Measurements from ENCODE around the gene CDK19.
"Not testable (repeated sequence)": the region's sequence is repeated elsewhere in the genome, so short reads cannot be mapped to it uniquely, and the experiment has no call there.

The CDK19 gene

DNA sequence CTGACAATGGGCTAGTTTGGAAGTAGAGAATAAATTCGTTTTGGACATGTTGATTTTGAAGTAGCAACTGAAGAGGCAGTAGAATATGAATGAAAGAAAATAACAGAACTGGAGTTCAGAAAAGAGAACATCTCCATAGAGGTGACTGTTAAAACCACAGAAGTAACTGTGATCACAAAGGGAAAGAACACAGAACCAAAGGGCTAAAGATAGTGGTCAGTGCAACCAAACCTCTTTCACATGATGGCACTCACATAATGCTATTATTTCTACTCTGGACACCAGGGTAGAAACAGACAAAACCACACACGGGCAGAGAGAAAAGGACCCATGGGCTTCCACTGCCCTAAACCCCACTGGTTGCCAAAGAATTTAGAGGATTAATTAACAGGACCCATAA is 58.5 kb downstream of the CDK19 start:
- DNase-seq = no peak

DNA sequence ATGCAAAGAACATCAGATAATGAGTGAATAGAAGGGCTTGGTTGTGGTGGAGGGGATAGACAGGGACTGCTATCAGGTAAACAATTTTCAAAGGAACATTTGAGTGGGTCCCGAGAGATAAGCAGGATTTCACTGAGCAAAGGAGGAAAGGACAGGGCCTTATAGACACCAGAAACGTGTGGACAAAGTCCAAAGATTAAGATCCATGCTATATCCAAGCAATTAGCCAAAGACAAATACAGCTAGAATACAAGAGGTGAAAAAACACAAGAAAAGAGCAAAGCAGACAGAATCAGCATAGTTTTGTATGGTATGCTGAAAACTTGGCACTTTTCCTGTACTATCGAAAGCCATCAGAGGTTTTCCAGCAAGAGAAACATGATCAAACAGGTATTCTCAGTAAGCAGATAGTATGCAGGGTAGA is 59.8 kb downstream of the CDK19 start:
- no peak for DNase-seq

DNA sequence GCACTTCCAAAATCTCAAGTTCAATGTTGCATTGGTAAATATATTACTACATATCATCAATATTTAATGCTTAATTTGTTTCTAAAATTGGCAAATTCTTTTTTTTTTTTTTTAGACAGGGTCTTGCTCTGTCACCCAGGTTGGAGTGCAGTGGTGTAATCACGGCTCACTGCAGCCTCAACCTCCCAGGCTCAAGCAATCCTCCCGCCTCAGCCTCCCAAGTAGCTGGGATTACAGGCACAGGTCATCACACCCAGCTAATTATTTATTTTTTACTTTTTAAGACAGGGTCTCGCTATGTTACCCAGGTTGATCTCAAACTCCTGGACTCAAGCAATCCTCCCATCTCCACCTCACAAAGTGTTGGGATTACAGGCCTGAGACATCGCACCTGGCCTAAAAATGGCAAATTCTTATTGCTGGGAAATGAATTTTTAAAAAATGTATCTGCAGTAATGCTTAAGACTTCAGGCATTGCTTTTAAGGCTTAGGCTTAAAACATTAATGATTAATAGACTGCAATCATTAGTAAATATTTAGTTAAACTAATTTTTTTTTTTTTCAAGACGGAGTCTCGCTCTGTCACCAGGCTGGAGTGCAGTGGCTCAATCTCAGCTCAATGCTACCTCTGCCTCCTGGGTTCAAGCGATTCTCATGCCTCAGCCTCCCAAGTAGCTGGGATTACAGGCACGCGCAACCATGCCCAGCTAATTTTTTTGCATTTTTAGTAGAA is 61.2 kb downstream of the CDK19 start:
- DNase-seq = not testable (repeated sequence)

DNA sequence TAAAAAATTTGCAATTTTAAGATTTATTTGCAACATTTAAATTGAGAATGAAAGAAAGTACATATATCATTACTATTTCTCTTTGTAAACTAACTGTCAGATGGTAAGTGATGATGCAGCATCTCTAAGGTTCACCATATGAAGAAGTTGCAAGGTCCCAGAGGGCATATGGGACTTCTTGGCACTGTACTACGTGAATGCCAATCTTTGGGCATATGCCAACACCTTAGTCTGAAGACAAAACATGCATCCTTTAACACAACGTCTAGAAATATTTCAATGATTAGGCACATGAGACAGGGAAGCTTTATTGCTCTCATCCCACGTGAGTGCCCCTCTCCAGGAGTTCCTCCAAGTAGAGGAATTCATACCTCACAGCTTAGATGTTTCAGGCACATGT is 66.8 kb downstream of the CDK19 start:
- DNase-seq = no peak

DNA sequence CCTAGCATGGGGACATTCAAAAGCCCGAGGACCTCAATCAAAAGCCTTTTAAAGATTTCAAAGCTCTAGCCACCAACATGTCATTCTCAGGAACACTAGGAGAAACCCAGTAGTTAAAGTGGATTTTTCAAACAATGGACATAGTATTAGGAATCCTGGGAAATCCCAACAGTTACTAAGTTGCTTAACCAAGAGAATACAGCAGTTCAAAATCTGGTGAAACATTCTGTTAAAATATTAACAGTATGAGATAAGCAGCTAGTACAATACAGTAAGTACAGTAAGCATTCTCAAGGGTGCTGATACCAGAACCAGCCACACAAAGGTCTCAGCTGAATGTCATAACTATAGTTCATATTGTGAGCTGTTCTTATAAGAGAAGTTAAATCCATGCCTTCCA is 68.6 kb downstream of the CDK19 start:
- DNase-seq = no peak

DNA sequence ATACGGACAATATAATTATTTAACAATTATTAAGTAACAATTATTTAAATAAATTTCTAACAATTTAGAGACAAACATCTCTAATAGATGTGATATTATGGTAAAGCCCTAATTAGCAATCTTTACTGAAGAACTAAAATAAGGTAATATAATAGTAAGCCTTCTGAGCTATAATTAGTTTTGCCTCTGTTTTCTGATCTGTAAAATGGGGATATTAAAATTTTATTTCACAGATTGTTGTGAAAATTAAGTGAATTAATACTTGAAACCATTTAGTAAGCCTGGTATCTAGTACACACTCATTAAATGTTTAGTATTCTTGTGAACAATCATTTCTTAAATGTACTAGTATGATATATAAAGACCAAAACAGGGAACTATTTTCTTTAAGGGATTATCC is 70.3 kb downstream of the CDK19 start:
- no peak for DNase-seq

DNA sequence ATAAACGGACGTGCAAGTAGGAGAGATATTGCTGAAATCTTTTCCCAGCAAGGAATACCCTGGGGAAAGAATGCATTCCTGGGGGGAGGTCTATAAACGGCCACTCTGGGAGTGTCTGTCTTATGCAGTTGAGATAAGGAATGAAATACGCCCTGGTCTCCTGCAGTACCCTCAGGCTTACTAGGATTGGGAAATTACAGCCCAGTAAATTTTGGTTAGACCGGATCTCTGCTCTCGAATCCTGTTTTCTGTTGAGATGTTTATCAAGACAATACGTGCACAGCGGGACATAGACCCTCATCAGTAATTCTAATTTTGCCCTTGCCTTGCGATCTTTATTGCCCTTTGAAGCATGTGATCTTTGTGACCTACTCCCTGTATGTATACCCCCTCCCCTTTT is 72.7 kb downstream of the CDK19 start:
- not testable (repeated sequence) for DNase-seq

DNA sequence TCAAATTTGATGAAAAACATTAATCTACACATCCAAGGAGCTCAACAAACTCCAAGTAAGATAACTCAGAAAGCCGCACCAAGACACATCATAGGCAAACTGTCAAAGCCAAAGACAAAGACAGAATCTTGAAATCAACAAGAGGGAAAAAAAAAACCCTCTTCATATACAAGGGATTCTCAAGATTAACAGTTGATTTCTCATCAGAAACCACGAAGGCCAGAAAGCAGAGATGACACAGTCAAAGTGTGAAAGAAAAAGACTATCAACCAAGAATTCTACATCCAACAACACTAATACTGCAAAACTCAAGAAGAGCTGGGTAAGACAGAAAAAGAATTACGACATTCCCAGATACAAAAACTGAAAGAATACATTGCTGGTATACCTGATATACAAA is 73.8 kb downstream of the CDK19 start:
- DNase-seq = no peak

DNA sequence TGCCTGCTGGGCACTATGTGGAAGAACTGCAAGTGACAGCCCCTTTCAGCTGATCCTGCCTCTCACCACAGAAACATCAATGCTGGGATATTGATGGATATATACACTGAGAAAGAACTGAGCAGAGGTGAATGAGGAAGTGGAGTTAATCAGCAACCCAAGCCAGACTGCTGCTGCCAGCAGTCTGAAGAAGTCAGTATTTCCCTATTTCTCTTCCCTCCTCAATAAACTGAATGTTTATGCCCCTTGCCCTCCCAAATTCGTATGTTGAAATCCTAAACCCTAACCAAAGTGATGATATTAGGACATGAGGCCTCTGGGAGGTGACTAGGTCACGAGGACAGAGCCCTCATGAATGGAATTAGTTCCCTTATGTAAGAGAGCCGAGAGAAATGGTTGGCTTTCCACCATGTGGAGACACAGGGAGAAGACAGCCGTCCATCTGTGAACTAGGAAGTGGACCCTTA is 76.3 kb downstream of the CDK19 start:
- DNase-seq = peak; percentile 87 to 91

DNA sequence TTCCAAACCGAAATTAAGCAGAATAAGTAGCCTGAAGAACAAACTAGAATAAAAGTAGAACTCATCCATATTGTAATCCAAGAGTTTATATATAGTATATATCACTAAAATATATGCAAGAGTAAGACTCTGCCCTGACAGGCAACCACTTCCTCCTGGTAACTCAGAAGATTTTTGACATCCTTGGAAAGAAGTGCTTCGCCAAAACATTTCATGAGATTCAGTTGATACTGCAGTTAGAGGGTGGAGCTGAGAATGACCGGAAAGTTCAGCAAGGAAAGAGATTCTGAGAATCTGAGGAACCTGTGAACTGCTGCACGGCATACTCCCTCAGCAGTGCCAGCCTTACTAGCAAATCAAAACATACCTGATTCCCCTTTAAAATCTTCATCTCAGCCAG is 79.6 kb downstream of the CDK19 start:
- DNase-seq = peak in 1 of 2 donors; percentile 20

DNA sequence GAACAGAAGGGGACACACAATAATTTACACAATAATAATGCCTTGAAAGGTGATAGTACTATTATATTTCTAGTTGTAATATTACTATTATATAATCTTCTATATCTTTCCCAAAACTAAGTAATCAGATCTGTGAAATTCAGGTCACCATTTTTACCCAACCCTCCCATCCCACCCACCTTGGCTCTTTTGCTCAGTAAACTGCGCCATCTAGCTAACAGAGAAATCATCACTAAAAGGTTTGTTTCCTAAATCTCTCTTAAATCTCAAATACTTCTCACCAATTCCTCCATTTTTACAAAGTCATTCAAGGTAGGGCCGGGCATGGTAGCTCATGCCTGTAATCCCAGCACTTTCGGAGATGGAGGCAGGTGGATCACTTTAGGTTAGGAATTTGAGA is 83.4 kb downstream of the CDK19 start:
- DNase-seq = no peak

DNA sequence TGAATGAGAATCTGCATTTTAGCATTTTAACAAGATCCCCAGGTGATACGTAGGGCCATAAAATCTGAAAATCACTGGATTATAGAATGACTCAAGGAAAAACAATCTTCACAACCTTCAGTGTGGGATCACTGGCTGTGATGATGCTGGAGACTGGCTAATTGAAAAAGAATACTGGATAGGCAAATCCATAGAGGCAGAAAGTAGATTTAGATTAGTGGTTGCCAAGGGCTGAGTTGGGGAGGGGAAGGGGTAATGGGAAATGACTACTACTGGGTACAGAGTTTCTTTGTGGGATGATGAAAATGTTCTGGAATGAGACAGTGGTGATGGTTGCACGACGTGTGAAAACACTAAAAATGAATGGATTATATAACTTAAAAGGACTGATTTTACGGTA is 84.1 kb downstream of the CDK19 start:
- no peak for DNase-seq

DNA sequence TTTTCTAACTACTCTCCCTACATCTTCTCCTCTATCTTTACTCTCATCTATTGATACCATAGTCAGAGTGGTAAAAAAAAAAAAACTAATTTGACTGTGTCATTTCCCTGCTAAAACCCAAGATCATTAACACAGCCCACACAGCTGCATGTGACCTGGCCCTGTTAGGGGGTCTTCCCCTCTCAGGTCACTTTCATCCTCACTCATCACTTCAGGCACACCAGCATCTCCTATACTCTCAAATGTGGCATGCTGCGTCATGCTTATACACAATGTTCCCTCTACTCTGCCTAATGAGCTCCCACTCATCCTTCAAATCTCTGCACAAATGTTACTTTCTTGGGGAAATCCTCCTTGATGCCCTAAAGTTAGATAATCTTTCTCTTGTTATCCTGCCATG is 86.8 kb downstream of the CDK19 start:
- no peak for DNase-seq

DNA sequence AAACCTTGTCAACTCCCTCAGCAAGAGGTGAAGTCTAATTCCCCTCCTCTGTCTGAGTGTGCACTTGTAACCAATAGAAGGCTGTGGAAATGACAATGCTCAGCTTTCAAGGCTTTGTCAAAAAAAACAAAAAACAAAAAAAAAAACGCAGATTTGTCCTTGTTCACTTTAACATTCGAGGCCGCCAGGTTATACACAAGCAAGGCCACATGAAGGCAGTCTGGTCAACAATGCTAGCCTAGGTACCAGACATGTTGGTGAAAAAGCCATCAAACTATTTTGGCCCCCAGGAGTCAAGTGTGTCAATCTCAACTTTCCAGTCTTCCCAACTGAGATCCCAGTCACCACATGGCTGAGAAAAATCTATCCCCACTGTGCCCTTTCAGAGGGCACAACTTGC is 92.3 kb downstream of the CDK19 start:
- no peak for DNase-seq

DNA sequence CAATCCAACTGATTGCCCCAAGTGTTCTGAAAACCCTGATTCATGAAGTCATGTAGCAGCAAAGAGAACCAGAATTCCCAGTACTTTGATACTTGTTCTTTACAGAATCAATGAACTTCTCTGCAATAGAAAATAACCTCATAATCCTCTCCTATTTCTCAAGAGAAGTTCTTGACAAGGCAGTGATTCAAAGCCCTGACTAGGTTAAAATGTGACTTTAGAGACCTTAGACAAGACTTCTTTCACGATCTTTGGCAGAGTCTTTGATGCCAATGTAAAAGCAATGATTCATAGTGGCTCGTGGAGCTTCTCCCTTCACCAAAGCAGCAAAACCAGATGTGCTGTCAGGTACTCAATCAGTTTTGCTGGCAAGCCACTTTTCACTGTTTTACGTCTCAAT is 95.2 kb downstream of the CDK19 start:
- DNase-seq = no peak

DNA sequence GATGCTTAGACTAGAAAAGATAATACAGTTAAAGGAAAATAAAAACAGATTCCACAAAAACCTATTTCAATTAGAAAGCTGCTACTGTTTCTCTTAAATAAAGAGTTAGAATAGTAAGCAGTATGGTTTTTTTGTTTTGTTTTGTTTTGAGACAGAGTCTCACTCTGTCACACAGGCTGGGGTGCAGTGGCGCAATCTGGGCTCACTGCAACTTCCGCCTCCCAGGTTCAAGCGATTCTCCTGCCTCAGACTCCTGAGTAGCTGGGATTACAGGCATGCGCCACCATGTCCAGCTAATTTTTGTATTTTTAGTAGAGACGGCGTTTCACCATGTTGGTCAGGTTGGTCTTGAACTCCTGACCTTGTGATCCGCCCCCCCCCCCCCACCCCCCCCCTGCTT is 95.7 kb downstream of the CDK19 start:
- DNase-seq = not testable (repeated sequence)

DNA sequence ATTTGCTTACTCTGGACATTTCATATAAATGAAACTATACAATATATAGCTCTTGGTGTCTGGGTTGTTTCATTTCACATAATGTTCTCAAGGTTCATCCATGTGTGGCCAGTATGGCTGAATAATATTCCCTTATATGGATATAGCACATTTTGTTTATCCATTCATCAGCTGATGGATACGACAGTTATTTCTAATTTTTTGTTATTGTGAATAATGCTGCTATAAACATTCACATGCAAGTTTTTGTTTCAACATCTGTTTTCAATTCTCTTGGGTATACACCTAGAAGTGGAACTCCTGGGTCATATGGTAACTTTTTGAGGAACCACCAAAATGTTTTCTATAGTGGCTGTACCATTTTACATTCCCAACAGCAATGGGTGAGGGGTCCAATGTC is 101.1 kb downstream of the CDK19 start:
- DNase-seq = no peak

DNA sequence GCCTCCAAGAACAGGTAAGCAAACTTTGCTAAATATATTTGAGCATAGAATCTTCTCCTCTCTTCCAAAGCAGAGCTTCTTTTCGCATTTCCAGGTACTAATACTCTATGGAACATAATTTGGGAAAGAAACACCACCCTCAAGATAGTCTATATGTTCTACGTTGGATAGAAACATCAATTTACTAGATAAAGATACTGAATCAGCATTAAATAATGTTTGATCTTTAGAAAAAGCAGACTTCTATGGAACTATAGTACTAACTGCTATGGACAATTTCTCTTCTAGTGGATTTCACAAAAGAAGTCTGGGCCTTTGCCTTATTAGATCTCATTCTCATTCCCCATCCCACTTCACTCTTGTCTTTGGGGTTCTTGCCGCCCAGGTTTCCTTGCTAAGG is 103.0 kb downstream of the CDK19 start:
- no peak for DNase-seq

DNA sequence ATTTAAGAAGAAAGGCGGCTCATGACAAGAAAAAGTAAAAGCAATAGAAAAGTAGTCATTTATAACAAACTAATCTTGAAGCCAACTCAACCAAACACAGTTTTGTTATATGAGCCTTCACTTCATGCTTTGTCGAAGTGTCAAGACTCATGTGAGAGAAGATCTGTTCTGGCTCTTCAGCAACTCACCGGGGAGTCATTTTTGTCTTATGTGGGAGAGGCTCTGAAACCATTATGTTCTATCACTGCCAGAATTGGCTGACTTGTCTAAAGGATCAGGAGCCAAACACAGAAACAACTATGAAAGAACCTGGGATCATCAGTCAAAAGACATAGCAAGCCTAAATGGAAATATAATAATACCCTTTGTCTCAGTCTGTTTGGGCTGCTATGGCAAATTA is 105.2 kb downstream of the CDK19 start:
- DNase-seq = no peak

DNA sequence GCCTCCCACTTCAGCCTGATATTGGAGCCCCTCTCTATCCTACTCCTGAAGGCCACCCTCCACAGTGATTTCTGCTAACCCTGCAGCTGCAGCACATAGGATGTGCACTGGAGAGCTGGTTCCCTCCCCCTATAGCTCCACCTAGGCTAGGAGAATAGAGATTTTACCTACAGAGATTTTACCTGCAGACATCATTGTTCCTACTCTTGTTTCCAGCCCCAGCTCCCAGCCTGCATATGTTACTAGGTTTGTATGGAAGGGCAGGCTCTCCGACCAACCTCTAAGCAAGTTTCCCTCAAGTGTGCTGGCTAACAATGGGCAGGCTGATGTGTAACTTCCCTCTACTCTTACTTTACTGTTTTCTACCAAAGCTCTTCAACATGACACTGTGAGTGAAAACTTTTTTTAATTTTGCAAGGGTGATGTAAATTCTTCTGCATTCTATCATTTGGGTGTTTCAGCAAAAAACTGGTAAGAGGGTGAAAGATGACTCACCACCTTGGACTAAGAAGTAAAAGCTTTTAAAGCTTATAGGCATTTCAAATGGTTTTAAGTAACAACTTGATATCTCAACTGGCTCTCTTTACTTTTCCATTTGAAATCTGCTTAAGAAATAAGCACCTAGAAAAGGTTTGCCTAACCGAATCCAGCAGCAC is 106.8 kb downstream of the CDK19 start:
- DNase-seq = peak; percentile 47 to 58

DNA sequence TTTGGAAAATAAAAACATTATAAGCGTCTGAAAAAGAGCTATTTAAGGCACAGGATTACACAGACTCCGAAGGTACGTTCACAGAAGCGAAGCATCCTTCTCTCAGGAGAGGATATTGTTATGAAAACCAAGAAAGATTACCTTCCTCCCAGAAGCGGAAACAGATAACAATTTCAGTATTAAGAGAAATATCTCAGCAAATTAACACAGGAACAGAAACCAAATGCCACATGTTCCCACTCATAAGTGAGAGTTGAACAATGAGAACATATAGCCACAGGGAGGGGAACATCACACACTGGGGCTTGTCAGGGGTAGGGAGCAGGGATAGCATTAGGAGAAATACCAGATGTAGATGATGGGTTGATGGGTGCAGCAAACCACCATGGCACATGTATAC is 109.7 kb downstream of the CDK19 start:
- DNase-seq = peak; percentile 39 to 40

DNA sequence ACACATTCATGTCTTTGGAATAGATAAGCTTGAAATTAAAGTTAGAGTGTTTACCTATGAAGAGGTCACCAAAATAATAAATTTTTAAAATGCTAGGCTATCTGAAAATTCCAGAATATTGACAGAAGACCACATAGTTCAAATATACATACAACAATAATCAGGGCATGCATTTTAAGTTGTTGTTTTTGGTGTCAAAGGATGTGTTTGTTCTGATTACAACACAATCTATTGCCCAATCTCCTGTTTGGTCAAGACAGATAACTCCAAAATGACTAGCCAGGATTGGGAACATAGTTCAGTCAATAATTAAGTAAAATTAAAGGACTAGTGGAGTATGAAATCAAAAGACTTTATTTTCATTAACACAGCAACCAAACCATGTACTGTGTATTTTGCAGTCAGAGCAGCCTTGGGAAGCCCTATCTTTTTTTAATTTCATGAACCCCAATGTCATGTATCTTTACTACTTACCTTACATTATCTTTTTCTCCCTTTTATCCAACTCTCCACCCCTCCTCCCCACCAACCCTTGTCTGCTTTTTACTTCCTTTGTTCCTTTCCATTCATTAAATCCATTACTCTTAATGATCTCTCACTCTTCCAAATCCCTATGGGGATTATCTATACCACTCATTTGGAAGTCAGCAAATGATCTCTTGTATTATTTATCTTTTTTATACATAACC is 111.2 kb downstream of the CDK19 start:
- DNase-seq = peak; percentile 34 to 49

DNA sequence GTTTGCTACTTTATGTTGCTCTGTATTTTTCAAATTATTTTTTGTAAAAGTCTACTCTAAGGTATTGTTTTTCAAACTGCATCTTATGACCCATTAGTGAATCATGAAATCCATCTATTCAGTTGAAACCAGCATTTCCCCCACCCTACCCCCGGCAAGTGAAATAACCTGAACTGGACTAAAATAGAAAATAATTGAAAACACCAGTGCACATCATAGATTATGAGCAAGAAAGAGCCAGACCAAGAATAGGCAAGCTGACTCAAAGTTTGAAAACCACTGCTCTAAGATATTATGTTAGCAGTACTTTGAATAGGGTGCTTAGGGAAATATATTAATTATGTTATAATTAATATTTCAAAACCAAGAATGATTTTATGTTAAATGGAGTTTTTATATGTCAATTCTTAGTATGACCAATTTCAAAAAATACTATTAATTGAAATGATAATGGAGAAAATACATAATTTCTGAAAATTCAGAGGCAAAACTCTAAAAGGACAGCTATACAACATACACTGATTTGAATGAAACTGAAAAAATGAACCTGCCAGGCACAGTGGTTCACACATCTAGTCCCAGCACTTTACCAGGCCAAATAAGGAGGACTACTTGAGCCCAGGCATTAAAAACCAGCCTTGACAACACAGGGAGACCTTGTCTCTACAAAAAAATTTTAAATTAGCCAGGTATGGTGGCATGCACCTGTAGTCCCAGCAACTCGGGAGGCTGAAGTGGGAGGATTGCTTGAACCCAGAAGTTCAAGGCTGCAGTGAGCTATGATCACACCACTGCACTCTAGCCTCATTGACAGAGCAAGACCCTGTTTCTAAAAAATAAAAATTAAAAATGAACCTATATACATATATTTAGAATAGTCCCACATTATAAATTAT is 112.0 kb downstream of the CDK19 start:
- DNase-seq = no peak

Measured in inflammatory macrophage treated with lipopolysaccharide for 1 hour (primary cell).